A172 (cell line): Measurements from ENCODE around the gene PDE4A. TPM values are rescaled to one million over a fixed set of nuclear protein-coding genes. Genes with fewer than 3 reads are reported as not detected.
"Not testable (repeated sequence)": the region's sequence is repeated elsewhere in the genome, so short reads cannot be mapped to it uniquely, and the experiment has no call there.

ENCODE experiments used
- DNase-seq: peaks from one replicate; pipeline ENCODE4 v3.0.0-alpha.2; 2015; ENCODE audit warnings: low spot score
- total RNA-seq: library from RNA; depleted of rRNA; stranded (reverse); fragments of >200 nt; shearing (Covaris generic); gene quantifications from 2 replicates; pipeline ENCODE4 v1.2.3, GENCODE V29; 2014

The PDE4A gene
- total RNA-seq, 1 experiment from 2014 or later, result 1.3 TPM

DNA sequence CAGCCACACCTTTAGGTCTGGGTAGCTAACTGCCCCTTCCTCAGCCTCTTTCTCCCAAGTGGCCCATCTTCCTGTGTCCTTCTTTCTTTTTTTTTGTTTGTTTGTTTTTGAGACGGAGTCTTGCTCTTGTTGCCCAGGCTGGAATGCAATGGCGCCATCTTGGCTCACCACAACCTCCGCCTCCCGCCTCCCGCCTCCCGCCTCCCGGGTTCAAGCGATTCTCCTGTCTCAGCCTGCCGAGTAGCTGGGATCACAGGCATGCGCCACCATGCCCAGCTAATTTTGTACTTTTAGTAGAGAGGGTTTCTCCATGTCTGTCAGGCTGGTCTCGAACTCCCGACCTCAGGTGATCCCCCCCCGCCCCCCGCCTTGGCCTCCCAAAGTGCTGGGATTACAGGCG lies 41.7 kb downstream of the PDE4A start:
- DNase-seq, result not testable (repeated sequence)

DNA sequence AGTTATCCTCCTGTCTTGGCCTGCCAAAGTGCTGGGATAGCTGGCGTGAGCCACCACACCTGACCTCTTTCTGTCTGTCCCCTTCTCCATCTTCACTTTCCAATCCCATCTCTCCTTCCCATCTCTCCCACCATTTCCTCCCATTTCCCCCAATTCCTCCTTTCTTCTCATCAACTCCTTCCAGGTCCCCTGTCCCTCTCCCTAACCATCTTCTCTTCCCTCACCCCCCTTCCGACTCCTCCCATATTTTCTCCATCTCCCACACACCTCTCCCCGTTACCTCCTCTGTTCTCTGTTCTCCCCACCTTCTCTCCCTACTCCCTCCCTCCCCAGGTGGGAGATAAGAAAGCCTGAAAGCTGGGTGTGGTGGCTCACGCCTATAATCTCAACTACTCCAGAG lies 42.2 kb downstream of the PDE4A start:
- no peak for DNase-seq

DNA sequence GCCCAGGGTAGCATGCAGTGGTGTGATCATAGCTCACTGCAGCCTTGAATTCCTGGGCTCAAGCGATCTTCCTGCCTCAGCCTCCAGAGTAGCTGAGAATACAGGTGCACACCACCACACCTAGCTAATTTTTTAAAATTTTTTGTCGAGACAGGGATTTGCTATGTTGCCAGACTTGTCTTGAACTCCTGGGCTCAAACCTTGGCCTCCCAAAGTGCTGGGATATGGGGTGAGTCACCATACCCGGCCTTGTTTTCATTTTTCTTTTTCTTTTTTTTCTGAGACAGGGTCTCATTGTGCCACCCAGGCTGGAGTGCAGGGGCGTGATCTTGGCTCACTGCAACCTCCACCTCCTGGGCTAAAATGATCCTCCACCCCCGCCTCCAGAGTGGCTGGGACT lies 44.1 kb downstream of the PDE4A start:
- no peak for DNase-seq

DNA sequence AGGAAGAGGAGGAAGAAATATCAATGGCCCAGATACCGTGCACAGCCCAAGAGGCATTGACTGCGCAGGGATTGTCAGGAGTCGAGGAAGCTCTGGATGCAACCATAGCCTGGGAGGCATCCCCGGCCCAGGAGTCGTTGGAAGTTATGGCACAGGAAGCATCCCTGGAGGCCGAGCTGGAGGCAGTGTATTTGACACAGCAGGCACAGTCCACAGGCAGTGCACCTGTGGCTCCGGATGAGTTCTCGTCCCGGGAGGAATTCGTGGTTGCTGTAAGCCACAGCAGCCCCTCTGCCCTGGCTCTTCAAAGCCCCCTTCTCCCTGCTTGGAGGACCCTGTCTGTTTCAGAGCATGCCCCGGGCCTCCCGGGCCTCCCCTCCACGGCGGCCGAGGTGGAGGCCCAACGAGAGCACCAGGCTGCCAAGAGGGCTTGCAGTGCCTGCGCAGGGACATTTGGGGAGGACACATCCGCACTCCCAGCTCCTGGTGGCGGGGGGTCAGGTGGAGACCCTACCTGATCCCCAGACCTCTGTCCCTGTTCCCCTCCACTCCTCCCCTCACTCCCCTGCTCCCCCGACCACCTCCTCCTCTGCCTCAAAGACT lies 46.9 kb downstream of the PDE4A start:
- no peak for DNase-seq

DNA sequence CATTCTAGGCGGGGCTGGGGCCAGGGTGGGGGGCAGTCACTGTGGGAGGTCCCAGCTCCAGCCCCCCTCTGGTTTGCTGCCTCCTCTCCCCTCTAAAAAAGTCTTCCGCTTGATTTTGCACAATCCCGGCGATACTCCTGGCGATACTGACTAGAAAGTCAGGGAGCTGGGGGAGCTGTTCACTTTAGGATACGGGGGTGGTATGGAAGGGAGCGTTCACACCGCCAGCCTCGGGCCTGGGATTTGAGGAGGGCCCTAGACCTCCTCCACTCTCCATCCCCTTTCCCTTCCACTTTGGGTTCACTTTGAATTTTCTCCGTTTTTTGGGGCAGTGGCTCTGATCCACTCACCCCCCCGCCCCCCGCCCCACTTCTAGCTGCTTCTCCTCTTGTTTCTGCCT lies 47.8 kb downstream of the PDE4A start:
- no peak for DNase-seq

DNA sequence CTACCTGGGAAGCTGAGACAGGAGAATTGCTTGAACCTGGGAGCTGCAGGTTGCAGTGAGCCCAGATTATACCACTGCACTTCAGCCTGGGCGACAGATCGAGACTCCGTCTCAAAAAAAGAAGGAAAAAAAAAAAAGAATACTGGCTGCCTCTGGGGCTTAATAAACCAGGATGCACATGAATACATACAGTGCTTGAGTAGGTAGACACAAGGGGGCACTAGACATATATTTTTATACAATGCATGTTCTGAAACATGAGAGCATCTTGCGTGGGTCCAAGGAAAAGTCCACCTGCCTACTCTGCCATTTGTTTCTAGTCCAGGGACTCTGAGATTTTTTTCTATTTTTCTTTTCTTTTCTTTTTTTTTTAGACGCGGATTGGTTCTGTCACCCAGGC lies 51.6 kb downstream of the PDE4A start:
- peak; percentile 49 for DNase-seq

DNA sequence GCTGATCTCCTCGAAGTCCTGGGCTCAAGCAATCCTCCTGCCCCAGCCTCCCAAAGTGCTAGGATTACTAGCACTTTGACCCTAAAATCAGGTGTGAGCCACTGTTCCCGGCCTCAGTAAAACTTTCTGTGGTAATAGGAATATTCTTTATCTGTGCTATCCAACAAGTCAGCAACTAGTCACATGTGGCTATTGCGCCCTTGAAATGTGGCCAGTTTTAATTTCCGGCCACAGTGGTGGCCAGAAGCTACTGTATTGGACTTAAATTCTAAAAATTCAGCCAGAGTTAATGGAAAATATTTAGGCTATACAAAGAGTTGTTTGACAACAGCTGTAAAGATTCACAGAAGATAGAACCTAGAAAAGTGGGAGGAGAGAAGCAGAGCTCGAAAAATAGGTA lies 52.9 kb downstream of the PDE4A start:
- DNase-seq, result no peak

DNA sequence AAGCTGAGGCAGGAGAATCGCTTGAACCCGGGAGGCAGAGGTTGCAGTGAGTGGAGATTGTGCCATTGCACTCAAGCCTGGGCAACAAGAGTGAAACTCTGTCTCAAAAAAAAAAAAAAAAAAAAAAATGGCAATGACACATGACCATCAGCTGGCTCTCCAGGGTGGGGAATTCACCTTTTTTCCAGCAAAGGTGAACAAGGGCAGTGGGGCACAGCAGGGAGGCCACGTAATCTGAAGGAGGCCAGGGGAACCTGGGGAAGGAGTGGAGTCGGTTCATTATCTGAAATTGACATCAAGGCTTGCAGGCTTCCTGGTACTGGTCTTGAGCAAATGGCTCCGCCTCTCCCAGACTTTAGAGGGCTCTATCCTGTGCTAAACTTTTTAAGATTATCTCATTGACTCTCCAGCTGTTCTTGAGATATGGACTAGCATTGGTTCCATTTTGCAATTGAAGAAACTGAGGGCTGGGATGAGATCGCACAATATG lies 54.7 kb downstream of the PDE4A start:
- DNase-seq, result no peak

DNA sequence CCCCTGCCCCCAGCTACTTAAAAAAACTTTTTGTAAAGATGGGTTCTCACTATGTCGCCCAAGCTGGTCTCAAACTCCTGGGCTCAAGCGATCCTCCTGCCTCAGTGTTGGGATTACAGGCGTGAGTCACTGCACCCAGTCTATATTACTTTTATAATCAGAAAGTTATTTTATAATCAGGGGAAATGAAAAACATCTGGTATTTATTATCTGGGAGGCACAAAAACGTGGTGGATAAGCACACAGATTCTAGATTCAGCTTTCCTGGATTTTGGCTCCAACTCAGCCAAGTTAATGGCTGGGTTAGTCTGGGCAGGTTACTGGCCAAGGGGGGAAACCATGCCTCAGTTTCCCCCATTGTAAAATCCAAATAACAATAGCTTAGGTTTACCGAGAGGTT lies 58.1 kb downstream of the PDE4A start:
- DNase-seq, result no peak

DNA sequence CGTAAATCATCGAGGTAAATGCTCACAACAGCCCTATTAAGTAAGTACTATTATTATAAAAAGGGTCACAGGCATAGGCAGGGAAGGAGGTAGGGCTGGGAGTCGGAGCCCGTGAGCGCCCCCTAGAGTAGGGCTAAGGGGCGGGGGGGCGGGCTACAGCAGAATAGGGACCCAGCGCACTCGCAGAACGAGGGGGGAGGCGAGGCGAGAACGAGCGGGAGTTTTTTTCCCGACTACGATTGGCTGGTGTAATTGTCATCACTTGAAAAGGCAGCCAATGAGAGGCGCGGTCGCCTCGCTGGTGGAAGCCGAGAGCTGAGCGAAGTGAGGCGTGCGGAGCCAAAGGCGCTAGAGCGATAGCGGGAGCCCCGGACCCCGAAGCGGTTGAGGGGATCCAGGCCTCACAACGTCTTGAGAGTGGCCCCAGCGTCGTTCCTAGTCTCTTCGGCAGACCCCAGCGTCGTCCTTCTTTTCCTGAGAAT lies 58.6 kb downstream of the PDE4A start:
- peak; percentile 79 for DNase-seq

DNA sequence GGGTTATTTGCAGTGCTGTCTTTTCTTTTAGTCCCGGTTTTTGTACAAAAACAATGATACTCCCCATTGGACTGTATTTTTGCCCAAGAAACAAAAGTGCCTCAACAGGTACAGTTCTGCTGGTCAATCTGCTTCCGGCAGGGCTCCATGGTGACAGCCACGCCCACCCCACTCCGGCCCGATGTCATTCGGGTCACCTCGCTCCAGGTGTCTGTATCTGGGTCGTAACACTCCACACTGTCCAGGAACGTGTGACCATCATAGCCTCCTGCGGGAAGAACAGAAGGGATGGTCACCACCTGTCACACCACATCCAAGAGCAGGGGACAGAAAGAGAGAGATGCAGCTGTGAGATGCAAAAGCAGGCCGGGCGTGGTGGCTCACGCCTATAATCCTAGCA lies 66.2 kb downstream of the PDE4A start:
- DNase-seq, result no peak

DNA sequence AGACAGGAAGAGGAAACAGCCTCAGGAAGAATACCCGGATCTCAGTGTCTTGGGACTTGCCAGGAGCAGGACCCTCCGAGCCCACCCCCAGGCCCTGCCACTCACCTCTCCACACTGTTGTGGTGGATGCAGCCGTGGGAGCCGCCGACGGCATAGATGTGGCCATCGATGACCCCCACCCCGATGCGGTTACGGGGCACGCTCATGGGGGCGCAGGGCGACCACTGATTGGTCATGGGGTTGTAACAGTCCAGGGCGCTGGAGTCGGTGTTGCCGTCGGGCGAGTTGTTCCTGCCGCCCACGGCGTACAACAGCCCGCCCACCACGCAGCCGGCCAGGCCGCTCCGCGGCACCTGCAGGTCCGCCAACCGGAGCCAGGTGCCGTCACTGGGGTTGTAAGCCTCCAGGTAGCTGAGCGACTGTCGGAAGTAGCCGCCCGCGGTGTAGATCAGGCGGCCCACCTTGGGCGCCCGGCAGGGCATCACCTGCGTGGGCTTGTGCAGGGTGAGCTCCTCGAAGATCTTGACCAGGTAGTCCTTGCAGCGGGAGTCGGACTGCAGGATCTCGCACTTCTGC lies 71.2 kb downstream of the PDE4A start:
- no peak for DNase-seq

DNA sequence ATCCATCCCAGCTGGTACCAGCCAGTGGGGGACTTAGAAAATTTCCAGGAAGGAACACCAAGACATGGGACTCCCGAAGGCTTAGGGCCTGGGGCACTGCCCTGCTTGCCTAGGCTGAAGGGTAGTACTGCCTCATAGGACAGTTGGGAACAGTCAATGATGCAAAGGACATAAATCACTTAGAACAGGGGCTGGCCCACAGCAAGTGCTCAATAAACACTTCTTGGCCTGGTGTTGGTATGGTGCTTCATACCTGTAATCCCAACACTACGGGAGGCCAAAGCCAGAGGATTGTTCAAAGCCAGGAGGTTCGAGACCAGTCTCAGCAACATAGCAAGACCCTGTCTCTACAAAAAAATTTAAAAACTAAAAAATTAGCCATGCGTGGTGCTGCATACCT lies 77.0 kb downstream of the PDE4A start:
- DNase-seq, result no peak

DNA sequence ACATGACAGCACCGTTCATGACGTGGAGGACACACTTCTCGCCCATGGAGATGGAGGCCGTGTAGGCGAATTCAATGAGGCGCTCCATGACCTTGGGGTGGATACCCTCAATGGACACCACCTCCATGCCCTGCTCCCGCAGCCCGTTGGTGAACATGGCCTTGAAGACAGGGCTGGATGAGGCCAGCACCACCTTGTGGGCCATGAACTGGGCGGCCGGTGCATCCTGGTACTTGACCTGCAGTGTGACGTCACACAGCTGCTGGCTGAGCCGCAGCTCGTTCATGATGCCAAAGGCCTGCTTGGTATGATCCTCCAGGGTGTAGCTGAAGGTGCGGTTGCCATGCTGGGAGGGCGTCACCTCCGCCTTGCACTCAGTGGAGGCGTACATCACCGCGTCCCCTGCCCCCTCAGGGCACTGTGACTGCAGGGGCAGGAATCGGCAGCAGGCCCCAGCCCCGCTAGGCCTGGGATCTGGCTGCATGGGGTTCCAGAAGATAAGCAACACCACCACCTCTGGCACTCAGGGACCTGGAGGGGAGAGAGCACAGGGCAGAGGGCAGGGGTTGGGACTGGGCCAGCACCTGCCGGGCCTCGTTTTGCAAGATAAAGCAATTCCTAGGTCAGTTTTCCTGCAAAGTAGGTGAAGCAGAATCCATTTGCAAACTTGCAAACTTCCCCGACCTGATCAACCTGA lies 79.4 kb downstream of the PDE4A start:
- DNase-seq, result no peak

DNA sequence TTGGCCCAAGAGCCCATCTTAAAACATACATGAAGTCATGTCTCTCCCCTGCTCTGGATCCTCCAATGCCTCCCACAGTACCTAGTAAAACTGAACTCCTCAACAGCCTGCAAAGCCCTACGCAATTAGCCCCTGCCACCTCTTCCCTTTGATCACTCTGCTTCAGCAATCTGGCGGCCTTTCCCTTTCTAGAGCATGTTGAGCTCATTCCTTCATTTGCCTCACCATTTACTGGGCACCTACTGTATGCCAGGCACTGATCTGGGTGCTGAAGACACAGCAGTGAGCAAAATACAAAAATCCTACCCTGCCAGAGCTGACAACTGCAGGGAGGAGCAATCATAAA lies 79.9 kb downstream of the PDE4A start:
- no peak for DNase-seq

DNA sequence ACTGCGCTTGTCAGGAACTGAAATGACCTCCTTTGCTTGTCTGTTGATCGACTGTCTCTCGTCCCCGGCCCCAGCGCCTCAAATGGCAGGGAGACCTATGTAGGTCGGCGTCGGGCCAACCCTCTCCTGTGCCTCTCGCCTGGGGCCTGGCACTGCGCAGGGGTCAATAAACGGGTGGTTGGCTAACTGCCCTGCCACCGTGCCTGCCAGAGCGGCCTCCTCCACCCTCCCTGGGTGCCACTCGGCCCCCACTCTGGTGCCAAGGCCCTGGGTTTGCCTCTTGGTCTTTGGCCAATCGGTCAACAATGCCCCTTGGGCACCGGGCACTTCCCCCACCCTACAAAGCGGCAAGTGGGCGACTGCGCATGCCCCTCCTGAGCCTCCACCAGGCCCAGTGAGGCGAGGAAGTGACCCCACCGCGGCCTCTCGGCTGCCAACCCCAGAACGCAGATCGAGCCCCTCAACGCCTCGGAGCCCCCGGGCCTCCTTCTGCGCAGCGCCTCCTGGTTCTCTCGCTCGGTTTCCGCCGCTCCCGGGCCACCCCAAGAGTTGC lies 81.7 kb downstream of the PDE4A start:
- peak; percentile 57 for DNase-seq

DNA sequence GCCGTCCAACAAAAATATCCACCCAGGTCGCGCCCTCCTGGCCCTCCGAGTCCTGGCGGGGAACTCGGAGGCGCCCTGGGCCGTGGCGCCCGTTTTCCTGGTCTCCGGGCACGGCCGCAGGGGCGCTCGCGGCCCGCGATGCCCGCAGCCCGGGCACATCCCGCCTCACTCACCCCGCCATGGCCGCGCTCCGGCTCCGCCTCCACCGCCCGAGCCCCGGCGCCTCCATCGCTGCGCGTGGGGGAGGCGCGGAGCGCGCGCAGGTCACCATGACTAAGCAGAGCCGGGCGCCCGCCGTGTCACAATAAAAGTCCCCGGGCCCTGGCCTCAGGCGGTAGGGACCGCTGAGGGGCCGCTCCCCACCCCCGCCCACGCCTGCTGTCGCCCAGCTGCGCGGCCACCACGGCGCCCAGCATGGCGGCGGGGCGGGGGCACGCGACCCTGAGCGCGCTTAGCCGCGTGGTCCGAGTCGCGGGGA lies 82.2 kb downstream of the PDE4A start:
- peak; percentile 82 for DNase-seq

DNA sequence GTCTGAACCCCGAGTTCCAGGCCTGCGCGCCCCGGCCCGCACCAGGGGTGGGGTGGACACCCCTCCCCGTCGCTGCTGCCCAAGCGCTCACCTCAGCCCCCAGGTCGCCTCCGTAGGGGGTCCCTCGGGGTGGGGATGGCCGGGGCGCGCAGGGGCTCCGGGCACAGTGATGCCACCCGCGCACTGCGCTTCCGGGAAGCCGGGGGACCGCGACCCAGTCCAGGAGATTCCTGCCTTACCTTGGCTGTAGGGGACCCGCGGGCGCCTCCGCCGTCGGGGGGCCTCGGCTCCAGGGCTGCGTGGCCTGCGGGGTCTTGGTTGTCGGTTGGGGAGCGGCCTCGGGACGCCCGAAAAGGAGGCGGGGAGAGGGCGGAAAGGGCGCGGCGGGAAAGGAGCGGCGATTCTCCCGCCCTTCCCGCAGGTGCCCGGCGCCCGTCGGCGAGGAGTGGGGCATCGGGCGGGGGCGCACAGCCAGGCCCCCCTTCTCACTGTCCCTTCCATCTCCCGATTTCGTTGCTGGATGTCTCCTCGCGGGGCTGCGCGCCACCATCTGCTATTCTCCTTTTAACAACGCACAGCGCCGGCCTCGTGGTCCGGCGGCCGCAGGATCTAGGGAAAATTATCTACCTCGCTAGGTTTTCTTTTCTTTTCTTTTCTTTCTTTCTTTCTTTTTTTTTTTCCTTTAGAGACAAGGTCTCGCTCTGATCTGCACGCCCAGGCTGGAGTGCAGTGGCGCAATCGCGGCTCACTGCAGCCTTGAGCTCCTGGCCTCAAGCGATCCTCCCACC lies 82.9 kb downstream of the PDE4A start, which contains the start of gene KEAP1:
Gene KEAP1 (minus strand): TSS at position 355 of the 788 bp plus-strand sequence. CDS start 3,323 bp downstream, outside the sequence.
- DNase-seq, result peak; percentile 23

DNA sequence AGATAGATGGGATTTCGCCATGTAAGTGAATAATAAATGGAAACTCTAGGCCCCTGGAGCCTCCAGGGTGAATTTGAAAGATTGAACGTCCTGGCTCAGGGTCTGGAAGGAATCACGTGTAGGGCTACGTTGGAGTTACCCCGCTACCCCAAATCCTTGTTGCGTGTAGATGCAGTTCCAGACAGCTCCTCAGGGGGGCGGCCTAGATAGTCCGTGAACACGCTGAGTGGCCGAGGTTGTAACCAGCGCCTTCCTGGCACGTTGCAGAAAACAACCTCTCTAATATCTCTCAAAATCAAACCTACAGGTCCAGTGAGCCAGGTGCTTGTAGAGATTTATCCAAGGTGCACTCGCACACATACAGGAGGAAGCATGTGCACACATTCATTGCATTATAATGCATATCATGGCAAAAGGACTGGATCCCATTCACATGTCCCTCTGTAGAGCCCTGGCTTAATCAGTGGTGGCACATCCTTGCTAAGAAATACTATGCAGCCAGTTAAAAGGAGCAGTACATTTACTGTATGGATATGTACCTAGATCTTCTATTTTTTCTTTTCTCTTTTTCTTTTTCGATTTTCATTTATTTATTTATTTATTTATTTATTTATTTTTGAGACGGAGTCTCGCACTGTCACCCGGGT lies 85.4 kb downstream of the PDE4A start:
- DNase-seq, result peak; percentile 29

DNA sequence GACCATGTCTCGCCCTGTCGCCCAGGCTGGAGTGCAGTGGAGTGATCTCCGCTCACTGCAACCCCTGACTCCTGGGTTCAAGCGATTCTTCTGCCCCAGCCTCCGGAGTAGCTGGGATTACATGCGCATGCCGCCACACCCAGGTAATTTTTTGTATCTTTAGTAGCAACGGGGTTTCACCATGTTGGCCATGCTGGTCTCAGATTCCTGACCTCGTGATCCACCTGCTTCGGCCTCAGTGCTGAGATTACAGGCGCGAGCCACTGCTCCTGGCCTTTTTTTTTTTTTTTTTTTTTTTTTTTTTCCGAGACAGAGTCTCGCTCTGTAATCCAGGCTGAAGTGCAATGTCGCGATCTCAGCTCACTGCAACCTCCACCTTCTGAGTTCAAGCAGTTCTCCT lies 87.7 kb downstream of the PDE4A start:
- DNase-seq, result no peak

DNA sequence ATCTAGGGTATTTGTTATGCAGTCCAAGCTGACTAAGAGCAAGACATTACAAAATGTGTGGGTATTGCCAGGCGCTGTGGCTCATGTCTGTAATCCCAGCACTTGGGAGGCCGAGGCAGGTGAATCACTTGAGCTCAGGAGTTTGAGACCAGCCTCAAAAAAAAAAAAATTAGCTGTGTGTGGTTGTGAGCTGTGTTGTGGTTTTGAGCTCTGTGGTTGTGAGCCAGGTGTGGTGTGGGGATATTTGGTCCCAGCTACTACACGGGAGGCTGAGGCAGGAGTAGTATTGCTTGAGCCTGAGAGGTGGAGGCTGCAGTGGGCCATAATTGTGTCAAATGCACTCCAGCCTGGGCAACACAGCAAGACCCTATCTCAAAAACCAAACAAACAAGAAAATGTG lies 88.4 kb downstream of the PDE4A start:
- no peak for DNase-seq
